COR-L47 (cell line): Measurements from ENCODE around the gene CARD10.

Experiments used
- DNase-seq: peaks from one replicate; lab custom pipeline; 2025; lab: John Stamatoyannopoulos, UW

CARD10 gene

DNA sequence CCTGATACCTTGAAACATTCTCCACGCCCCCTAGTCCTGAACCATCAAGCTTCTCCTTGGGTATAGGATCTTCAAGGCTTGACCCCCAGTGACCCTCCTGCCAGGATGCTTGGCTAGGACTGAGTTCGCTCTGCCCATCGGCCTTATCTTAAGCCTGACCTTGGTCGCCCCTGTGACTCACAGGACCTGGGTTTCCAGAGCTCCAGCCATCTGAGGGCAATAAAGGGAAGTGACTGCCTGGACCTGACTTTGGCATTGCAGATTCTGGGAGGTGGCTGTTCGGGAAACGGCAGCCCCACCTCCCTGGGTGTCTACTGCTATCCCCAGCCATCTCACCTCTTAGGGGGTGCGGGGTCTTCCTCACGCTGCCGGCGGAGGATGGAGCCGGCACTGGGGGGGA lies 15.4 kb downstream of the CARD10 start:
- no peak for DNase-seq

- DNase-seq = no peak
These were observed 16.0 kb downstream of the CARD10 start for GRCh38 chr22:37503183-37503683.

- no peak for DNase-seq
These were observed 16.7 kb downstream of the CARD10 start for GRCh38 chr22:37502342-37503182.

- DNase-seq = peak; percentile 72
These were observed 17.4 kb downstream of the CARD10 start for GRCh38 chr22:37501610-37502341.

DNA sequence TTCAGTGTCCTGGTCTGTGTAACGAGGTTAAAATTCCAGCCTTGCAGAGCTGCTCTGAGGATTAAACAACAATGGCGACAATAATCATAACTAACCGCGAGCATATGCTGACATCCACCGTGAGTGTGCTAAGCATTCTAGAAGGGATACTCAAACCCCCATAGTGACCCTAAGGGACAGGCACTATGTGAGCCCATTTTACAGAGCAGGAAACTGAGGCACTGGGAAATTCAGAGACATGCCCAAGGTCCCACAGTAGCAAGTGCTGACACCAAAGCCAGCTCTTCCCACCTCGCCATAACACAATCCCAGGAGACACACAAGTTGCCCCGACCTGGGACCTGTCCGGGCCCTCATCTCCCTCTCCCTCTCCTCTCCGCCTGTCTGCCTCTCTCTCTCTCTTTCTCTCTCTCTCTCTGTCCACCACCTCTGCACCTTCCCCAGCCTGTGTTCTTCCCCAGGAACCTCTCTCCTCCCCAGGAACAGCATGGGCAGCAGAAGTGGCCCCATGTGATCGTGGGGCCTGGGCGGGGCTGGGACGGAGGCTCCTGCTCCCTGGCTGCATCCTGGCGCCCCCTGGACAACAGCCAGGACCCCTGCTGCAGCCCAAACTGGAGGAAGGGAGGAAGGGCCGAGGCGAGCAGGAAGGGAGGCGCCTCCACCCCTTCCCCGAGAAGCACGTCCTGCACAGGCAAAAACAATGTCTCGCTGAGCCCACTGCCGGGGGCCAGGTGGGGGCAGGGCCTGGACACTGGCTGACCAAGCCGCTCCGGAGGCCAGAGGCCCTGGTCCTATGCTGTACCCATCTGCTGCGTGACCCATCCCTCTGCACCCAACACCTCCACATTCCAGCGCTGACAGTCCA lies 18.2 kb downstream of the CARD10 start:
- DNase-seq = peak; percentile 20

DNA sequence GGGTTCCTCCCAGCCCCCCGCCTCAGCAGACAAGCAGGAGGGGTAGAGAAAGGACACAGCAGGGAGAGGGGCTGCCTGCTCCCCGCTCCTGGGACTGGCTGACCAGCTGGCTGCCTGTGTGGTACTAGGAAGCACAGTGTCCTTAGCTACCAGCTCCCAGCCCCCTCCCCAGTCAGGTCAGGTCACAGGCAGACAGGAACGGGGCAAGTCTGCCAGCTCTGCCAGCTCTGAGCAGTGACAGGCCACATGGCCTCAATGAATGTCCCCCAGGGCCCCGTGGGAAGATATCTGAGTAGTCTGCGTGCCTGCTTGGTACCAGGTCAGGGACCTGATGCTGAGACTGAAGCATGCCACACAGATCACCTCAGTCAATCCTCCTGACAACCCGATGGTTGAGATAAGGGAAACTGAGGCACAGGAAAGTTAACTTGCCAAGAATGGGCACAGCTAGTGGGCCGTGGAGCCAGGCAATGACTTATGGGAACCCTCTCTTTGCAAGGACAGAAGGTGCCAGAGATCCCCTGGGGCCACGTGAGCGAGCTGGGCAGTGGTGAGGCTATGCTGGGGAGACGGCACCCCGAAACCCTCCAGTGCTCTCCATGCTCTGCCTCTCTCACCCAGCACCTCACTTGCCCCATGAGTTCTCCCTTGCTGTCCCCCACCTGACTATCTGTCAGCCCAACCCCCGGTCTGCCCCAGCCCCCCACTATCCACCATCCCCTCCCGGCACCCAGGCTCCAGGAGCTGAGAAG lies 19.2 kb downstream of the CARD10 start:
- no peak for DNase-seq

DNA sequence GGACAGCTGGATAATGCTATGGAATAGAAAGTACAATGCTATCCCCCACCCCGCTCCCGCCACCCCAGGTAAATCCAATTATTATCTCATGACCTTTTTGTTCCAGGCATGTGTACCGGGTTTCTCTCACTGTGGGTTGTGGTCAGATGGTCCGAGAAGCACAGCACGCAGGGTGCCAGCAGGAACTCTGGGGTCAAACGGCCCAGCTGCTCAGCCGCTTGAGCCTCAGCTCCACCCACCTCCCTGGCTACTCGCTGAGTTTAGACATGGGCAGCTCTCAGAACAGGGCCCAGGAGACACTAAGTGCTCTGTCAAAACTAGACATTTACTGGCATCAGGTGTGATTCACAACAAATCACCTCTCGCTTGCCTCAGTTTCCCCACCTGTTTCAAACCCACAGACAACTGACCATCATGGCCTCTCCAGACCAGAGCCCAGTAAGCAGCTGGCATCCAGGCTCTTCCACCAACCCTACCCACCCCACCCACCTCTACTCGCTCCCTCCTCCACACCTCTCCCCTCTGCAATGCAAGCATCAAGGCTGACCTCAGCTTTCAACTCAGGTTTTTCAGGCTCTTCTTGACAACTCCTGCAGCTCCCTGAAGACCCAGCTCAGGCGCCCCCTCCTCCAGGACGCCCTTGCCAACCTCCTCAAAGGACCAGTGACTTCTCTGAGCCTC lies 20.0 kb downstream of the CARD10 start:
- no peak for DNase-seq

GRCh38 chr22:37498289-37498909 lies 20.8 kb downstream of the CARD10 start:
- peak; percentile 22 for DNase-seq

DNA sequence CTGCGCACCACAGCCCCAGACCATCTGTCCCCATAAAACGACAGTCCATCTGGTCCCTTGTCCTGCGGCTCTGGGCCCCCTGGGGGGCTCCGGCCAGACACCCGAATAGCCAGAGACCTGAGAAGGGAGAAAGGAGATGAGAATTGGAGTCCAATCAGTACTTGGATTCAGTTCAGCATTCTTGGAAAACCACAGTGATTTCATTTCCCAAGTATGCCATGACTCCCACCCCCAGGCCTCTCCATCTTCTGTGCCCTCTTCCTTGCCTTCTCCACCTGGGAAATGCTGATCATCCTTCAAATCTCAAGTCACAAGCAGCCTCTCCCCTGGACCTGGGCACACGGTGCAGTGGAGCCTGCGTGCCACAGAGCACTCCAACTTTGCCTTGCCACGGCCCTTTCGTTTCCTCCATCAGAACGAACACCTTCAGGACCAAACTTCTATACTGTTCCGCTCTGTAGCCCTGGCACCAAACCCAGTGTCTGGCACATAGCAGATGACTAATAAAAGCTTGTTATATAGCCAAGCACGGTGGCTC lies 22.1 kb downstream of the CARD10 start:
- no peak for DNase-seq

DNA sequence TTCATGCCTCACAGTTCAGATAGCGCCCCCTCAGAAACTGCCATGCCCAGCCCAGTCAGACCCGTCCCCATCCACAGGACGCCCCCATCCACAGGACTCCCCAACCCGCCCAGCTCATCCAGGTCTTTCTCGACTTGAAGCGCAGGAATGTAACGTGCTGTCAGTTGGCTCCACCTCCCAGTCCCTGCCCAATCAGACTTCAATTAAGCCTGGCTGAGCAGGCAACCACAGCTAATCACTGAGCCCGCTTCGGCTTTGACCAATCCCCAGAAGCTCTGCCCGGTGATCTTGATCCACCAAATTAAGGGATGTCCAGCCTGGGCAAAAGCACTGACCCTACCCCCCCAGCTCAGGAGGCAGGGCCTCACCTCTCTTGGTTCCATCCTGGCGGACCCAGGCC lies 22.6 kb downstream of the CARD10 start:
- no peak for DNase-seq

DNA sequence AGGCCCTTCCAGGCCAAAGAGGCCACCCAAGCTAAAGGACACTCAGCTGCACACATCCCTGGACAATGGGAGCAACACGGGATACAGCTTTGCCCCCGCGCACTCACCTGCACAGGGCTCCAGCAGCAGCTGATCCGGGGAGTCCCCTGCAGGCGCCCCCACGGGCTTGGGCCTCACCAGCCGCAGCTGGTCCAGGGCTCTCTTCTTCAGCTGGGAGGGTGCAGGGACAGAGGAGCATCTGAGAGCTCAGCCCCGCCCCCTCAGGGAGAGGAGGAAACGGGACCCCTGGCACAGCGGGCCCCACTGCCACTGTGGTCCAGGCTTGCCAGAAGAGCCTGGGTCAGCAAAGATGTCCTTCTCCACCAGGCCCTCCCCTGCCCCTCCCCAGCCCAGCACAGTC lies 25.2 kb downstream of the CARD10 start:
- DNase-seq = no peak

DNA sequence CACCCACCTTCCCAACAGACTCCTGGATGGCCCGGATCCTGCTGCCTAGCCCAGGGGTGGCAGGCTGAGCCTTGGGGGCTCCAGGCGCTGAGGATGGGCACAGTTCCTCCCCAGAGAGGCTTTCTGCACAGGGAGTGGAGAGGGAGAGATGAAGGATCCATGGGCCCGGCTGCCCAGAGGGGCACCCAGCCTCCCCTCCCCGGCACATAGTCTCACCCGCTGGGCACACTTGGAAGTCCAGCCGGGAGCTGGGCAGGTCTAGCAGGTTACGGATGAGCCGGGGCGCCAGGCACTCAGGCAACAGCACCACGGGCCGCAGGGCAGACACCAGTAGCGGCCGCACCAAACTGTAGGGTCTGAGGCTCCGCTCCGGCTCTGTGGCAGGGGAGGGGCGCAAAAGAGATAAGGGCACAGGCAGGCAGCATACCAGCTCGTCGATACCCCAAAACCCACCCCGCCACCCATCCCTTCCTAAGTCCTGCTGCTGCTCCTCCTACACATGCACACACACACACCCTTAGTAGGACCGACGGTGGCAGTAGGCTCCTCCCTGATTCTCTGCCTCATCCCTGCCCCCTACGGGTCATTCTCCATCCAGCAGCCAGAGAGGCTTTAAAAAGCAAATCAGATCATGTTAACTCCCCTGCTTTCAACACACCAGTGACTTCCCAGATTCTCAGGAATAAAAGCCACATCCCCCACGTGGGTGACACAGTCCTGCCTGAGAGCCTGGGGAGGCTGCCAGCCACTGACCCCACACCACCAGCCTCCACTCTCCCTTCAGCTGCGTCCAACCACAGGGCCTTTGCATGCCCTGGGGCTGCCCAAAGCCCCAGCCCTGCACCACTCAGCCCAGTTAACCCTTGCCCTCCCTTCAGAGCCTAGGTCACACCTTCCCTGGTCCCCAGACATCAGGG lies 26.5 kb downstream of the CARD10 start:
- no peak for DNase-seq

DNA sequence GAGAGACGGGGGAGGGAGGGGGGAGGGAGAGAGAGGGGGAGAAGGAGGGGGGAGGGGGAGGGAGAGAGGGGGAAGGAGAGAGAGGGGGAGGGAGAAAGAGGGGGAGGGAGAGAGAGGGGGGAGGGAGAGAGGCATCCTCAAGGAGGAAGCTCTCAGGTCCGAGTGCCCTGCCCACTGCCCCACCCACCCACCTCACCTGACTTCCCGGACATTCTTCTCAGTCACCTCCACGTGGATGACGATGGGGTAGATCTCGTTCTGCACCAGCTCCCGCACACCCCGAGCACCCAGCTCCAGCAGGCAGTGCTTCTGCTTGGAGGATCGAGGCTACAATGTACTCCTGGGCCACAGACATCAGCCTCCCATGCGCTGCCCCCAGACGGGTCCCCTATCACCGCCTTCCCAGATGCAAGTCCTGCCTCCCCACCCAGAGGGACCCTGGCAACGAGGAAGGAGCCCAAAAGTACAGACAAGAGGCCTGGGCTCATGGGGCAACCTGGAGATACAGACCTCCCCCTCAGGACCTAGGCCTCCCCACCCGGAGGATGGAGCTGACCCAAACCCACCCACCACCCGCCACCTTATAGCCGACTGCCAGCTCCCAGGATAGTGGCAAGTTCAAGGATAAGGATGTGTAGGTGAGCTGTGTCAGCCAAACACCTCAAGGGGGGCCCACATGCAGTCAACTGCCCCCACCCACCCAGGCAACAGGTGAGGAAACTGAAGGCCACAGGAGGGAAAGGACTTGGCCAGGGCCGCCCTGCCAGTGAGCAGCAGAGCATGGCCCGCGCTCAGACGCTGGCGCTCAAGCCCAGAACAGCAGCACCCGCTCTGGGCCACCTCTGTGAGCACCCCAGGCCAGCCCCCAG lies 27.4 kb downstream of the CARD10 start:
- no peak for DNase-seq

- DNase-seq = no peak
These were observed 28.1 kb downstream of the CARD10 start for GRCh38 chr22:37491106-37491505.

GRCh38 chr22:37489983-37490382 lies 29.2 kb downstream of the CARD10 start:
- no peak for DNase-seq

- no peak for DNase-seq
These were observed 30.7 kb downstream of the CARD10 start for GRCh38 chr22:37488337-37489135.

GRCh38 chr22:37487571-37487970 lies 31.6 kb downstream of the CARD10 start:
- no peak for DNase-seq
